Measurements from ENCODE around the gene SCARB1. TPM values are rescaled to one million over a fixed set of nuclear protein-coding genes. Genes with fewer than 3 reads are reported as not detected.
A peak's percentile ranks its signal among the peaks of the same experiment; 100 is the strongest.

Gene SCARB1
- total RNA-seq, 1 donor = 9.4 TPM

GRCh38 chr12:124844411-124845397 lies 19.0 kb downstream of the SCARB1 start:
- Histone ChIP-seq H3K4me1 (ENCODE audit: insufficient read depth, low read length) (peaks cover 3% of the 10 kb centered on the region), H3K9me3 (ENCODE audit: low read depth, low read length) (no peaks in the 10 kb centered on the region), H3K27ac (ENCODE audit: low read depth, low read length) (no peak overlapping the region), H3K4me2 (ENCODE audit: insufficient read depth, low read length) (no peak overlapping the region), H3K36me3 (ENCODE audit: insufficient read depth, low read length) (no peaks in the 10 kb centered on the region), H4K20me1 (ENCODE audit: insufficient read depth, low read length) (no peaks in the 10 kb centered on the region), H2AFZ (ENCODE audit: low read length) (no peak overlapping the region), H3K27me3 (ENCODE audit: insufficient read depth, low read length) (no peaks in the 10 kb centered on the region), H3K4me3 (ENCODE audit: insufficient read depth, low read length) (no peak overlapping the region), H3K79me2 (ENCODE audit: insufficient read depth, low read length) (no peaks in the 10 kb centered on the region)
- peak; percentile 34 for DNase-seq (ENCODE audit: insufficient read length, low spot score, missing footprints)
- TF ChIP-seq, protein P1, sequence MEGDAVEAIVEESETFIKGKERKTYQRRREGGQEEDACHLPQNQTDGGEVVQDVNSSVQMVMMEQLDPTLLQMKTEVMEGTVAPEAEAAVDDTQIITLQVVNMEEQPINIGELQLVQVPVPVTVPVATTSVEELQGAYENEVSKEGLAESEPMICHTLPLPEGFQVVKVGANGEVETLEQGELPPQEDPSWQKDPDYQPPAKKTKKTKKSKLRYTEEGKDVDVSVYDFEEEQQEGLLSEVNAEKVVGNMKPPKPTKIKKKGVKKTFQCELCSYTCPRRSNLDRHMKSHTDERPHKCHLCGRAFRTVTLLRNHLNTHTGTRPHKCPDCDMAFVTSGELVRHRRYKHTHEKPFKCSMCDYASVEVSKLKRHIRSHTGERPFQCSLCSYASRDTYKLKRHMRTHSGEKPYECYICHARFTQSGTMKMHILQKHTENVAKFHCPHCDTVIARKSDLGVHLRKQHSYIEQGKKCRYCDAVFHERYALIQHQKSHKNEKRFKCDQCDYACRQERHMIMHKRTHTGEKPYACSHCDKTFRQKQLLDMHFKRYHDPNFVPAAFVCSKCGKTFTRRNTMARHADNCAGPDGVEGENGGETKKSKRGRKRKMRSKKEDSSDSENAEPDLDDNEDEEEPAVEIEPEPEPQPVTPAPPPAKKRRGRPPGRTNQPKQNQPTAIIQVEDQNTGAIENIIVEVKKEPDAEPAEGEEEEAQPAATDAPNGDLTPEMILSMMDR (IDR thresholded peaks at IDR 0.05; ENCODE audit: extremely low read depth, low read depth, low read length) = no peak

GRCh38 chr12:124842800-124843510 lies 20.7 kb downstream of the SCARB1 start:
- H2AFZ ChIP-seq (ENCODE audit: low read length) = no peak overlapping the region
- H3K36me3 ChIP-seq (ENCODE audit: insufficient read depth, low read length) = no peaks in the 10 kb centered on the region
- no peak overlapping the region for H3K4me2 ChIP-seq (ENCODE audit: insufficient read depth, low read length)
- no peak overlapping the region for H3K4me3 ChIP-seq (ENCODE audit: insufficient read depth, low read length)
- peak; percentile 76 for DNase-seq (ENCODE audit: insufficient read length, low spot score, missing footprints)
- H3K9me3 ChIP-seq (ENCODE audit: low read depth, low read length) = no peaks in the 10 kb centered on the region
- no peaks in the 10 kb centered on the region for H4K20me1 ChIP-seq (ENCODE audit: insufficient read depth, low read length)
- H3K4me1 ChIP-seq (ENCODE audit: insufficient read depth, low read length) = peaks cover 5% of the 10 kb centered on the region
- H3K27ac ChIP-seq (ENCODE audit: low read depth, low read length) = no peak overlapping the region
- no peaks in the 10 kb centered on the region for H3K79me2 ChIP-seq (ENCODE audit: insufficient read depth, low read length)
- no peaks in the 10 kb centered on the region for H3K27me3 ChIP-seq (ENCODE audit: insufficient read depth, low read length)
- TF ChIP-seq, protein P1 (IDR thresholded peaks at IDR 0.05; ENCODE audit: extremely low read depth, low read depth, low read length) = no peak

GRCh38 chr12:124842073-124842749 lies 21.5 kb downstream of the SCARB1 start:
- no peaks in the 10 kb centered on the region for H3K79me2 ChIP-seq (ENCODE audit: insufficient read depth, low read length)
- peaks cover 5% of the 10 kb centered on the region for H3K4me1 ChIP-seq (ENCODE audit: insufficient read depth, low read length)
- H3K27ac ChIP-seq (ENCODE audit: low read depth, low read length) = no peak overlapping the region
- TF ChIP-seq, protein P1 (IDR thresholded peaks at IDR 0.05; ENCODE audit: extremely low read depth, low read depth, low read length) = no peak
- no peak overlapping the region for H3K4me2 ChIP-seq (ENCODE audit: insufficient read depth, low read length)
- H3K9me3 ChIP-seq (ENCODE audit: low read depth, low read length) = no peaks in the 10 kb centered on the region
- H3K27me3 ChIP-seq (ENCODE audit: insufficient read depth, low read length) = no peaks in the 10 kb centered on the region
- H3K36me3 ChIP-seq (ENCODE audit: insufficient read depth, low read length) = no peaks in the 10 kb centered on the region
- no peak overlapping the region for H3K4me3 ChIP-seq (ENCODE audit: insufficient read depth, low read length)
- no peaks in the 10 kb centered on the region for H4K20me1 ChIP-seq (ENCODE audit: insufficient read depth, low read length)
- no peak overlapping the region for H2AFZ ChIP-seq (ENCODE audit: low read length)
- DNase-seq (ENCODE audit: insufficient read length, low spot score, missing footprints) = peak; percentile 65

Data from osteoblast (primary cell).